CD4-positive, alpha-beta T cell treated with Interleukin-17A for 1 hour (primary cell): ENCODE results near the gene DCXR.

Experiments
- DNase-seq: peaks from one replicate; pipeline ENCODE4 v3.0.0-alpha.2; 2020

Gene DCXR

GRCh38 chr17:82037092-82037888 is at the start of gene DCXR:
DCXR (minus strand) TSS chr17:82037697; CDS start chr17:82037682, 15 bp downstream.
- peak; percentile 96 for DNase-seq

DNA sequence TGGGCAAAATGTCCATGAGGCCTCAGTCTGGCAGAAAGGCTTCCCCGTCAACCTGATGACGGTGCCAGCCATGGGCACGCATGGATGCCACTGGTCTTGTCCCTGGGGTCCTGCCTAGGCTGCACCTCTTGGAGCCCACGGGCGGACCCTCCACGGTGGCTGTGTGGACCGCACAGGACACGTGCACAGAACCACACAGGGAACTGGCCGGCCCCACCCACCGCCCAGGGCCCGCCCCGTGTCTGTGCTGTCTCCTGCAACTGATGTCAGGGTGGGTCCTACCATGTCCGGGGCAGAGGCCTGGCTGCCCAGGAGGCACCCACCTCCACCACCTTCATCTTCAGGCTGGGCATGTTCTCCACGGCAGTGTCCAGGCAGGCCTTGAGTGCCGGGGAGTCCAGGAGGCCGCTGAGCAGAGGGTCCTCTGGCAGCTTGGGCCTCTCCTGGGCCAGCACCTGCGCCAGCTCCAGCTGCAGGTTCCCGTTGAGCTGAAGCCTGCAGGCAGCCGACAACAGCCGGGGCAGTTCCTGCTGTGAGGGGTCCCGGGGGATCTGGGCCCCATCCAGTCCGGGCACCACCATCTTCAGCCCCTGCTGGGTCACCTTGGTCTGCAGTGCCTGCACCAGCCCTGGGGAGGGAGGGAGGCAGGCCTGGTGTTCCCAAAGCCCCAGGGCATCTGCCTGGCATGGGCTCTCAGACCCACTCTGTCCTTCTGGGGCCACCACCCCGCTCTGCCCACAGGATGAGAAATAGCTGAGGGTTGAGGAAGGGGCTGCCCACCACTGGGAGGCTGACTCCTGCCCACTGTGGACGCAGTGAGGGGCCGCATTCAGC is 48.7 kb upstream of the DCXR start:
- DNase-seq: no peak

- no peak for DNase-seq
Observed at GRCh38 chr17:82085031-82085861, 47.7 kb upstream of the DCXR start.

- DNase-seq: no peak
Observed at GRCh38 chr17:82084373-82085030, 47.0 kb upstream of the DCXR start.

DNA sequence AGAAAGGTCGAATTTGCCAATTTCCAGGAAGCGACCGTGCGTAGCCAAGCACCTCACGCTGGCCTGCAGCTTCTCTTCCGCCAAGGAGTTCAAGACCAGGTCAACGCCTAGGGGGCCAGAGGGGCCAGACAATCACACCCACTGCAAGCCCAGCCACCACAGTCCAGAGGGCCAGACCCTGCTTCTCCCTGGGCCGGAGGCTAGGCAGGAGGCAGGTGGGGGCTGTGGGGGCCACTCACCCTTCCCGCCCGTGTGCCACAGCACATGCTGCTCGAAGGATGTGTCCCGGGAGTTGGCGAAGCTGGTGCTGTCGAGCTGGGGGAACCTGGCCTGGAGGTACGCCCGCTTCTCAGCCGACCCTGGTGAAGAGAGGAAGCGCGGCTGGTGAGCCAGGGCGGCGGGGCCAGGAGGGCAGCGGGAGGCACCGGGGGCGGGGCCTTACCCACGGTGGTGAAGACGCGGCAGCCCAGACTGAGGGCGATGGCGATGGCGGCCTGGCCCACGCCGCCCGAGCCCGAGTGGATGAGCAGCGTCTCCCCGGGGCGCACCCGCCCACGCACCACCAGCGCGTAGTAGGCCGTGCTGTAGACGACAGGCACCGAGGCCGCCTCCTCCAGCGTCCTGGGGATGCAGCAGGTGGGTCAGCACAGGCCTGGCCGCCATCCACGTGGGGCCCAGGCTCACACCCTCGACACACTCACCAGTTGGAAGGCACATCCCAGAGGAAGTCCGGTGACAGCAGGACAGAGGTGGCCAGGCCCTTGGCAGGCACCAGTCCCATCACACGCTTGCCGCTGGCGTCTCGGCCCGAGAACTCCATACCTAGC is 46.2 kb upstream of the DCXR start:
- DNase-seq: no peak

DNA sequence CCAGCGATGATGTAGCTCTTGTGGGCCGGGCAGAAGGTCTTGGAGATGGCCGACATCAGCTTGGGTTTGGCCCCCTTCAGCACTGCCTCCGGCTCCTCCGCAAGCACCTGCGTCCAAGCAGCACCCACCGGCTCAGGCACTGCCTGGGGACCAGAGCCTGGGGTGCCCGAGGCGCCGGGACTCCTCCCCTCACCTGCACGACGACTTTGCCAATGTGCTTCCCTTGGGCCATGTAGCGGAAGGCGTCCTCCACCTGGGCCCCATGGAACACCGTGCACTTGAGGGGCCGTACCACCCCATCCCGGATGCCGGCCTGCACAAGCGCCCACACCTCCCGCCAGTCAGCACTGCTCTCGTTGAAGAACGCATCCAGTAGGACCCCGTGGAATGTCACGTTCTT is 45.5 kb upstream of the DCXR start:
- no peak for DNase-seq

- no peak for DNase-seq
Observed at GRCh38 chr17:82082456-82082855, 45.0 kb upstream of the DCXR start.

- no peak for DNase-seq
Observed at GRCh38 chr17:82081966-82082365, 44.5 kb upstream of the DCXR start.

- DNase-seq: no peak
Observed at GRCh38 chr17:82081546-82081945, 44.0 kb upstream of the DCXR start.

DNA sequence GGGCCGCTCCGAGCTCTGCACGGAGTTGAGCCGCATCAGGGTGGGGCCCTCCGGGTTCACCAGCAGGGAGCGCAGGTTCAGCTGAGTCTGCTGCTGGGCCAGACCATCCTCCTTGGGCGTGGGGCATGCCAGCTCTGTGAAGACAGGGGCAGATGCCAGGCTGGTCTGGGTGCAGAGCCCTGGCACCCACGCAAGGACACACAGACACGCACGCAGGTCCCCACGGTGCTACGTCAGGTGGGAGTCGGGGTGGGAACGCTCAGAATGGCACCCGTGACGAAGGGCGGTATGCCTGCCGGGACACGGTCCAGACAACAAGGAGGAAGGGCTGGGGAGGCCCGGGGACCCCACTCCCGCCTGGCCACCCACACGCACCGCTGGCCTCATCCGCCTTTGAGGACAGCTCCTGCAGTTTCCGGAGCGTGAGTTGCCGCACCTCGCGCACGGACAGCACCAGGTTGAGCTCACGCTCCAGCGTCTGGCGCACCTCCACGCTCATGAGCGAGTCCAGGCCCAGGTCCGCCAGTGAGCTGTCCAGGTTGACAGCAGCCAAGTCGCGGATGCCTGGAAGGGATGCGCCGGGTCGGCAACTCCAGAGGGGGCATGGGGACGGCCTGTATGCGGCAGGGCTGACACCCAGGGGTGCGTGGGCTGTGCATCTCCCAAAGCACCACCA is 43.4 kb upstream of the DCXR start:
- no peak for DNase-seq

- no peak for DNase-seq
Observed at GRCh38 chr17:82080048-82080788, 42.7 kb upstream of the DCXR start.

DNA sequence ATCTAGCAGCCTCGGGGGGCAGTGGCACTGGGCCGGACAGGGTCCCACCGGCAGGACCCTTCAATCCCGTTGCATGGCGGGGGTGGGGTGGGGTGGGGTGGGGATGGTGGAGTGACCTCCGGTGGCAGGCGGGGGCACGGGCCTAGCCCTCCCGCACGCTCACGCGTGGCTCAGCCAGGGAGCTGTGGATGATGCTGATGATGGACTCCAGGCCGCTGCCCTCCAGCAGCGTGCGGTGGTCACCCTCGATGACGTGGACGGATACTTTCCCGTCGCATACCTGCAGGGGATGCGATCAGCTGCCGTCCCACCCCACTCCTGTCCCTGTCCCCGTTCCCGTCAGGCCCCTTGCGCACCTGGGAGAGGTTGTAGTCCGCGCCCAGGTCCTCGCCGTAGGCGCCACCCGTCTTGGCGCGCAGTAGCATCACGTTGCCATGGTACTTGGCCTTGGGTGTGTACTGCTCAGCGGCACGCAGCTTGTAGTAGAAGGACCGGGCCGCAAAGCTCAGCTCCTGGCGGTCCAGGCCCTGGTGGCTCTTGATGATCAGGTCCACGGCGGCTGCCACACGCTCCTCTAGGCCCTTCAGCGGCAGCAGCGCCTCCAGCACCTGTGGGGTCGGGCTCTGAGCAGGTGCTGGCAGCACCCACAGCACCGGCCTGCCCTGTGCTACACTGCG is 41.6 kb upstream of the DCXR start:
- DNase-seq: no peak

GRCh38 chr17:82078433-82078832 is 40.9 kb upstream of the DCXR start:
- DNase-seq: no peak

DNA sequence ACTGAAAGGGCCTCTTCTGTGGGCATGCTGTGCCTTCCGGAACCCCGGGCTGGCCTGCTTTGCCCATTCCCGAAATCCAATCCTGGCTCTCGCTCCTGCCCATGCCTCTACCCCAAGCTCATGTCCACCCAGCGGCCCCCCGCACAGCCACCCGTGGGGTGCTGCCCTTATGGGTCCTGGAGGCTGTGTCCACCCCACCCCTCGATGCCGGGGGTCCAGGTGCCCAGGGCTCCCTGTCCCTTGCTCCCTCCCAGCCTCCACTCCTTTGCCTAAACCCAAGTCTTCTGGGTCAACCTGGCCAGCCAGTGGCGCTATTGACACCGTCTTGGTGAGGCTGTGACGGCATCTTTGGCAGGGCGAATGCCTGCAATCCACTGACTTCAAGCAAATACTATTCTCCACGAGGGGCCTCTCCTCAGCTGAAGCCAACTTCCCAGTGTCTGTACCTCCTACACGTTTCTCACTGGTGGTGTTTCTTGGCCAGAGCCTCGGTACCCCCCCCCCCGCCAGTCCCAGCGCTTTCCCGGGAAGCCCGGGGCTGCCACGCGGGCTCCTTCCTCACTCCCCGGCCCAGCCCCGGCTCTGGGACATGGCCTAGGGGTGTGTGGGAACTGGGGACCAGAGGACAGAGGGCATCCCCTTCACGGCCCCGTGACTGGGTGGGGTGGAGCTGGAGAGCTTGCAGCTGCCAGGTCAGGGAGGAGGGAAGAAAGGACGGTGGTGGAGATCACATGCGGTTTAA is 40.3 kb upstream of the DCXR start:
- DNase-seq: no peak

DNA sequence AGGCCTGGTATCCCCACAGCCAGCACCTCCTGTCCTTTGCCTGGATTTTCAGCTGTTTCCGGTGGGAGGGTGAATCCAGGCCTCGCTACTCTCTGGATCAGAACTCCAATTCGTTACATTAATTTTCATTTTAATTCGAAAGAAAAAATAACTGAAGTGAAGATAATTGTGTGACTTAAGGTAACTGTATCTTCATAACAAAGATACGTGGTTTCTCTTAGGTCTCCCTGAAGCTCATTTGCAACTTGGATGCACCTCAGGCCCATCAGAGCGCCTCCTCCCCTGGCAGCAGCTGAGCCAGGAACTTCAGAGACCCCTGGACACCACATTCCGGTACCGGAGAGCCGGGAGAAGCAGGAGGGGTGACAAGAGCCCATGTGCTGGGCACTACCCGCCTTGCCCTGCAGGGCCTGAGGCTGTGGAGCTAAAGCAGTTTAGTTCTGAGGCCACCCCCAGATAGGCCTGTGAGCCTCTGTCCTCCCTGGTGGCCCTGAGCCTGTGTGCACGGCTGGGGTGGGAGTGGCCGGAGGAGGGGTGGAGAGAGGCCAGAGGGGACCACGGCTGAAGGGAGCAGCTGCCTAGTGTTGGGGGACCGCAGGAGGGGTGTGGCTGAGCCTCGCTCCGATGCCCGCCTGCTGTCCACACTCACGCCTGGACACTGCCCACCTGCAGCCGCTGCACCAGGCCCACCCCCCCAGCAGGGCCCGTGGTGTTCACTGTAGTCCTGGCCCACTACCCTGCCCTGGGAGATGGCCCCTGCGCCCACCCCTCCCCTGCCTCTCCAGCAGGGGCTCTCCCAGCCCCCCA is 39.5 kb upstream of the DCXR start:
- no peak for DNase-seq

DNA sequence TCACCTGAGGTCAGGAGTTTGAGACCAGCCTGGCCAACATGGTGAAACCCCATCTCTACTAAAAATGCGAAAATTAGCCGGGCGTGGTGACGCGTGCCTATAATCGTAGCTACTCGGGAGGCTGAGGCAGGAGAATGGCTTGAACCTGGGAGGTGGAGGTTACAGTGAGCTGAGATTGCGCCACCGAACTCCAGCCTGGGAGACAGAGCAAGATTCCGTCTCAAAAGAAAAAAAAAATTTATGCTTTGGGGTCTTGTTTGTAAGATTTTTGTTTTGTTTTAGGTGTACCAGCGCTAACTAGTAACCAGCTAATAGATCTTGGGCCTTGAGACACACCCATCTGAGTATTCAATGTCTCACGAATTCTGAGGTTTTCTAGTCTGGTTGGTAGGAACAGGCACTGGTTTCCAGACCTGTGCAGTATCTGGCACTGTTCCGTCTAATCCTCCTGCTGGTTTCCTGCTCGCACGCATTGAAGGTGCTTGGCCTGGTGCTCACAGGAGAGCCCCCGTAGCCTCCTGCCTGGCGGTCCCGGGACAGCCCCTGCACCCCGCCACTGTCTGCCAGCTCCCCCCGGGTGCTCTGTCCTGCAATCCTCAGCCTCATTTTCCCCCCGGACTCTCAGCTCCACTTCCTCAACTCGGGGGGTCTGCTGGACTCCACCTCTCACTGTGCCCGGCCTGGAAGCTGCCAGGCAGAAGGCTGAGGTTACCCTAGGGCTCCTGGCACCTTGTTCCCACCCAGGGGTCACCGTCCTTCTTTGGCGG is 38.7 kb upstream of the DCXR start:
- no peak for DNase-seq

GRCh38 chr17:82073446-82073845 is 35.9 kb upstream of the DCXR start:
- no peak for DNase-seq
